Esophagus squamous epithelium (tissue), 5 donors: ENCODE measurements around the gene SPTLC2. TPM values are rescaled to one million over a fixed set of nuclear protein-coding genes. Genes with fewer than 3 reads are reported as not detected.

Source experiments
- DNase-seq: peaks from one replicate; lab custom pipeline; 2025; lab: John Stamatoyannopoulos, UW
- H3K27ac ChIP-seq, 4 donors: fragments of 200-600 bp; sonication (generic); one replicate each; pipeline ENCODE4 v1.5.1; 2016 to 2019; ENCODE audit warnings: mild to moderate bottlenecking in 1 of 4
- H3K27me3 ChIP-seq, 4 donors: fragments of 200-600 bp; sonication (generic); 1 replicate in 3 of 4; 2 replicates in 1 of 4; pipeline versions ENCODE4 v1.5.1 to v1.6.0; 2017 to 2021; ENCODE audit warnings: antibody characterized with exemption in 1 of 4
- H3K36me3 ChIP-seq, 3 donors: fragments of 200-600 bp; sonication (generic); one replicate each; pipeline ENCODE4 v1.5.1; 2016 to 2019
- H3K4me1 ChIP-seq, 3 donors: fragments of 200-600 bp; sonication (generic); one replicate each; pipeline ENCODE4 v1.5.1; 2017 to 2019
- H3K4me3 ChIP-seq, 4 donors: fragments of 200-600 bp; sonication (generic); 1 replicate in 3 of 4; 2 replicates in 1 of 4; pipeline ENCODE4 v1.5.1; 2016 to 2019; ENCODE audit warnings: mild to moderate bottlenecking in 2 of 4, moderate library complexity in 1 of 4
- H3K9me3 ChIP-seq, 3 donors: fragments of 200-600 bp; sonication (generic); one replicate each; pipeline ENCODE4 v1.5.1; 2016 to 2019
- POLR2A ChIP-seq, 4 donors: fragments of 450-650 bp; IDR thresholded peaks; one replicate each; pipeline ENCODE4 v1.6.1; 2017; ENCODE audit warnings: antibody characterized with exemption in 4 of 4, mild to moderate bottlenecking in 4 of 4, moderate library complexity in 3 of 4
- WGBS, 2 donors: methylation state at CpG; one replicate each; pipeline ENCODE4 v1.1.5; 2018; 5-methylcytosine and 5-hydroxymethylcytosine counted together
- intact Hi-C: fragments of 100-400 bp; cut with DNase I; formaldehyde crosslinking; loops from one replicate; pipeline ENCODE4 v1.15.0; 2022
- total RNA-seq, 4 donors: library from RNA; depleted of rRNA; stranded (reverse); fragments of >200 nt; gene quantifications; one replicate each; pipeline ENCODE4 v1.1.0, GENCODE V29; 2016
- TF ChIP-seq, protein P1 (sequence below), 6 experiments: fragments of 450-650 bp in 4 of 6; fragments of 200-600 bp in 2 of 6; sonication (generic) in 2 of 6; IDR thresholded peaks; one replicate each; pipeline ENCODE4 v1.5.1; 2016 to 2019; ENCODE audit warnings: antibody characterized with exemption in 6 of 6, mild to moderate bottlenecking in 4 of 6, moderate library complexity in 4 of 6
- donor health status: DM: yes; HTN: yes; CAD: no.

Gene SPTLC2
- total RNA-seq, 4 donors from 2014 or later: 35.1 to 50.5 (median 39.9) TPM

DNA sequence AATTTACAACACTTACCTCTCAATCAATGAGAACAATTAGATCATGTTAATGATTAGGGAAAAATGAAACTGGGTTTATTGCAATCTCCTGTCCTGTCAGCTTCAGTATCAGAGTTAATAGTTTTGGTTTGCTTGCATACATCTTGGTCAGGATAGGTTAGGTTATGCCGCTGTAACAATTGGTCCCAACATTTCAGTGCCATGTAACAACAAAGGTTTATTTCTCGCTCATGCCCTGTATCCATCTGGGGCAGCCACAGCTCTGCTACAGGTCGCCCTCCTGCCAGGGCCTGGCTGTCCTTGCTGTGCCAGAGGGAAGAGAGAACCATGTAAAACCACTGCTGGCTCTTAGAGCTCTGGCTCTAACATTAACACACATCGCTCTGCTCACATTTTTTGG is 30.5 kb upstream of the SPTLC2 start:
- intact Hi-C loops: no loop called here
- Histone ChIP-seq H3K27ac (no peak overlapping the region), H3K27me3 (no peaks in the 10 kb centered on the region), H3K9me3 (no peaks in the 10 kb centered on the region), H3K4me3 (no peak overlapping the region), H3K36me3 (no peaks in the 10 kb centered on the region), H3K4me1 (peaks cover 0 to 7% (median 6%) of the 10 kb centered on the region in 3 donors)
- DNase-seq: no peak
- no peak for TF ChIP-seq POLR2A (IDR thresholded peaks at IDR 0.05)
- TF ChIP-seq, protein P1, sequence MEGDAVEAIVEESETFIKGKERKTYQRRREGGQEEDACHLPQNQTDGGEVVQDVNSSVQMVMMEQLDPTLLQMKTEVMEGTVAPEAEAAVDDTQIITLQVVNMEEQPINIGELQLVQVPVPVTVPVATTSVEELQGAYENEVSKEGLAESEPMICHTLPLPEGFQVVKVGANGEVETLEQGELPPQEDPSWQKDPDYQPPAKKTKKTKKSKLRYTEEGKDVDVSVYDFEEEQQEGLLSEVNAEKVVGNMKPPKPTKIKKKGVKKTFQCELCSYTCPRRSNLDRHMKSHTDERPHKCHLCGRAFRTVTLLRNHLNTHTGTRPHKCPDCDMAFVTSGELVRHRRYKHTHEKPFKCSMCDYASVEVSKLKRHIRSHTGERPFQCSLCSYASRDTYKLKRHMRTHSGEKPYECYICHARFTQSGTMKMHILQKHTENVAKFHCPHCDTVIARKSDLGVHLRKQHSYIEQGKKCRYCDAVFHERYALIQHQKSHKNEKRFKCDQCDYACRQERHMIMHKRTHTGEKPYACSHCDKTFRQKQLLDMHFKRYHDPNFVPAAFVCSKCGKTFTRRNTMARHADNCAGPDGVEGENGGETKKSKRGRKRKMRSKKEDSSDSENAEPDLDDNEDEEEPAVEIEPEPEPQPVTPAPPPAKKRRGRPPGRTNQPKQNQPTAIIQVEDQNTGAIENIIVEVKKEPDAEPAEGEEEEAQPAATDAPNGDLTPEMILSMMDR (IDR thresholded peaks at IDR 0.05): no peak
- WGBS, 2 donors: 89 to 91% methylated on average over 1 to 4 of the region's 4 CpGs

DNA sequence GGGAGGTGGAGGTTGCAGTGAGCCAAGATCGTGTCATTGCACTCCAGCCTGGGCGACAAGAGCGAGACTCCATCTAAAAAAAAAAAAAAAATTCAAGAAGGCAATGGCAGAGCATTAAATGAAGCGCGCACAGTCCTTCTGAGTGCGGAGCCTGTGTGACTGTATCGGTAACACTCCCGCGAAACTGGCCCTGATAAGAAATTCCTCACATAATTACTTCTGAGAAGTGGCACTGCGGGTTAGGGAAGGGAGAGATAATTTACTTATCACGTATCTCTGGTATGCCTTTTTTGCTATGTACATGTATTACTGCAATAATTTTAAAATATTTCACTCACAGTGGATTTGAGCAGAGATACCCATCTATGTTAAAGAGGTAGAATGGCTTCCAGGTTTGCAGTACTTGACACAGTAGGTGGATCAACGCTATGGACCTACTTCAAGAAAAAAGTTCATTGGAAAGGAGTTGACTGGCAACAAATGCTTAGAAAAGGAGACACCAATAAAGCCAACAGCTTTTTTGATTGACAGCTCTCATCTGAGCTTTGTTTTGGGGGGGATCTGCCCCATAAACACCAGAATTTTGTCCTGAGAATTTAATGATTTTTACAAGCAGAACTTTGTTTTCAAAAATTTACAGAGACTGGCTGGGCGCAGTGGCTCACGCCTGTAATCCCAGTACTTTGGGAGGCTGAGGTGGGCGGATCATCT is 29.2 kb upstream of the SPTLC2 start:
- 89% methylated on average over 15 of the region's 15 CpGs for WGBS, 2 donors
- TF ChIP-seq, protein P1 (IDR thresholded peaks at IDR 0.05): no peak
- no peak for TF ChIP-seq POLR2A (IDR thresholded peaks at IDR 0.05)
- Histone ChIP-seq H3K27ac (no peak overlapping the region), H3K36me3 (no peaks in the 10 kb centered on the region), H3K4me3 (no peak overlapping the region), H3K4me1 (peaks cover 0 to 19% (median 10%) of the 10 kb centered on the region in 3 donors), H3K27me3 (no peaks in the 10 kb centered on the region), H3K9me3 (no peaks in the 10 kb centered on the region)
- intact Hi-C loops: no loop called here
- DNase-seq: no peak

DNA sequence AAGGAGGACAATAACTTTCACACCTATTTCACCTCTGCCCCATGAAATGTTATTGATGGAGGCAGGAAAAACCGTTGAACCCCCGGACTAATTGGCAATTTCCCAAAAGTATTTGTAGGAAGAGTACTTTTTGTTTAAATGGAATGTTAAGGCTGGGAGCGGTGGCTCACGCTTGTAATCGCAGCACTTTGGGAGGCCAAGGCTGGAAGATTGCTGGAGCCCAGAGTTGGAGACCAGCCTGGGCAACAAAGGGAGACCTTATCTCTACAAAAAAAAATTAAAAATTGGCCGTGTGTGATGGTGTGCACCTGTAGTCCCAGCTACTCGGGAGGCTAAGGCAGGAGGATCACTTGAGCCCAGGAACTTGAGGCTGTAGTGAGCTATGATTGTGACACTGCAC is 26.0 kb upstream of the SPTLC2 start:
- DNase-seq: no peak
- H3K27ac ChIP-seq: peak overlapping the region; percentile 68 to 89 (median 74)
- intact Hi-C loops: no loop called here
- no peak for TF ChIP-seq POLR2A (IDR thresholded peaks at IDR 0.05)
- TF ChIP-seq, protein P1 (IDR thresholded peaks at IDR 0.05): no peak
- H3K27me3 ChIP-seq: no peaks in the 10 kb centered on the region
- H3K4me3 ChIP-seq: peak overlapping the region; percentile 31 to 70 (median 46)
- 56 to 64% methylated on average over 7 of the region's 7 CpGs for WGBS, 2 donors
- peaks cover 0 to 19% (median 10%) of the 10 kb centered on the region in 3 donors for H3K4me1 ChIP-seq
- H3K9me3 ChIP-seq: no peaks in the 10 kb centered on the region
- H3K36me3 ChIP-seq: no peaks in the 10 kb centered on the region

DNA sequence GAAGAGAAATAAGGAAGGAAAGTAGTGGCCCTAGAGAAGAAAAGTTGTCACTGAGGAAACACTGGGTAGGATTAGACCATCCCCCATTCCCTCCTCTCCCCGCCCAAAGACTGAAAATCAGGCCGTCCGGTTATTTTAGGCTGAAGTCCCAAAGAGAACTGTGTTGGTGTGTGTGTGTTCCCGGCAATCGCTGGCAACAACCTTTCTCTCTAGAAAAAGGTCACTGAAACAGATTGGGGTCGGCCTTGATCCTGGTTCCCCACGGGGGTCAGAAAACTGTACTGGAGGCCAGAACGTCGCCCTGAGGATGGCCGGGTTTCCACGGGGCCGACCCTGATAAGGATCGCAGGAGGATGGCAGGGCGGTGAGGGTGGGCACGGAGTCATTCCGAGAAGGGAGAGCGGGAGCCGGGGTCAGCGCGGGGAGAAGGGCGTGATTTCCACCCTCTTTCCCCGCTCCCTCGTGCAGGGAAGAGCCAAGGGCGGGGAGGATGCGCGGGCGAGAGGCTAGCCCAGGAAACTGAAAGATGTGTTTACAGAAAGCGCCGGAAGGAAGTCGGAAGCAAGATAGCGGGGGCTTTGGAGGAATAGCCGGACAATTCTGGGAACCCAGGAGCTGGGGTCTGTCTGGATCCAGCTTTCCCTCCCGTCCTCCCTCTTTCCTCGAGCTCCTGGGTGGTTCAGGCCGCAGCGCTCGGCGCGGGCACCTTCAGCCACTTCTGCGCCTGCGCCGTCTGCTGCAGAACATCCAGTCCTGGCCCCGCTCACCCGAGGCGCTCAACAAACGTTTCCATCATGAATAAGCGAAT is 25.3 kb upstream of the SPTLC2 start:
- WGBS, 2 donors: 14 to 34% methylated on average over 32 to 36 of the region's 47 CpGs
- DNase-seq: no peak
- Histone ChIP-seq H3K27ac (peak overlapping the region; percentile 68 to 89 (median 74)), H3K36me3 (no peaks in the 10 kb centered on the region), H3K4me3 (peak overlapping the region; percentile 31 to 70 (median 46)), H3K9me3 (no peaks in the 10 kb centered on the region), H3K27me3 (no peaks in the 10 kb centered on the region), H3K4me1 (peaks cover 0 to 19% (median 10%) of the 10 kb centered on the region in 3 donors)
- TF ChIP-seq POLR2A (IDR thresholded peaks at IDR 0.05): no peak
- TF ChIP-seq, protein P1 (IDR thresholded peaks at IDR 0.05): no peak
- intact Hi-C loops: no loop called here
